Naive thymus-derived CD8-positive, alpha-beta T cell (primary cell): ENCODE measurements around the gene CROCC2. TPM values are rescaled to one million over a fixed set of nuclear protein-coding genes. Genes with fewer than 3 reads are reported as not detected.
A peak's percentile ranks its signal among the peaks of the same experiment; 100 is the strongest.

ENCODE experiments used
- ATAC-seq, 2 donors: fragments of 150-1000 bp; cut with Tn5 transposase in 1 of 2; sonication (Bioruptor Pico), chemical (Tn5 transposase) in 1 of 2; 1 replicate in 1 of 2; 2 replicates in 1 of 2; pipeline ENCODE4 v1.10.0; 2021; ENCODE audit warnings: mild to moderate bottlenecking in 2 of 2, moderate library complexity in 2 of 2
- POLR2A ChIA-PET: fragments of 350-600 bp; sonication (Branson Sonifier 250); formaldehyde crosslinking; loops from one replicate; lab custom pipeline; 2021; ENCODE audit warnings: antibody characterized with exemption; lab: Charles Lee
- DNase-seq, 10 donors: peaks; one replicate each; pipeline versions ENCODE4 v3.0.0 to v3.0.0-alpha.2; 2020 to 2022
- H3K27ac Mint-ChIP-seq, 10 donors: one replicate each; pipeline ENCODE4 v1.8.0; 2020 to 2022; ENCODE audit warnings: mild to moderate bottlenecking in 10 of 10, mixed read lengths in 10 of 10, moderate library complexity in 4 of 10, inconsistent platforms in 1 of 10
- H3K27me3 Mint-ChIP-seq, 5 donors: one replicate each; pipeline ENCODE4 v1.8.0; 2021 to 2022; ENCODE audit warnings: mixed read lengths in 5 of 5
- H3K36me3 Mint-ChIP-seq, 3 donors: one replicate each; pipeline ENCODE4 v1.8.0; 2020 to 2022; ENCODE audit warnings: mixed read lengths in 3 of 3, mild to moderate bottlenecking in 2 of 3, inconsistent platforms in 1 of 3
- H3K4me1 Mint-ChIP-seq, 4 donors: one replicate each; pipeline ENCODE4 v1.8.0; 2021 to 2022; ENCODE audit warnings: mixed read lengths in 4 of 4
- H3K4me3 Mint-ChIP-seq, 10 donors: one replicate each; pipeline ENCODE4 v1.8.0; 2020 to 2022; ENCODE audit warnings: mild to moderate bottlenecking in 10 of 10, mixed read lengths in 10 of 10, moderate library complexity in 6 of 10, inconsistent platforms in 1 of 10
- H3K9me3 Mint-ChIP-seq, 9 donors: one replicate each; pipeline ENCODE4 v1.8.0; 2020 to 2022; ENCODE audit warnings: mixed read lengths in 9 of 9, mild to moderate bottlenecking in 3 of 9, inconsistent platforms in 1 of 9, moderate library complexity in 1 of 9
- polyA plus RNA-seq, 3 donors: library from polyadenylated mRNA; unstranded; fragments of 300-500 nt; fragmentation: Illumina TruSeq; gene quantifications; one replicate each; pipeline ENCODE4 v1.2.3, GENCODE V29; 2021
- total RNA-seq, 8 experiments: library from RNA in 2 of 8; stranded (reverse) in 2 of 8; gene quantifications; one replicate each; pipeline ENCODE4 v1.2.3 and lab custom pipeline; 2021 to 2026

The CROCC2 gene
- total and polyA plus RNA-seq, 5 experiments from 2014 or later = not detected

- Mint-ChIP-seq H3K9me3 (no peaks in the 10 kb centered on the region), H3K4me3 (no peak overlapping the region), H3K27ac (peak overlapping the region in 1 of 10 donors; percentile 37), H3K36me3 (no peaks in the 10 kb centered on the region), H3K27me3 (no peaks in the 10 kb centered on the region), H3K4me1 (no peaks in the 10 kb centered on the region)
- DNase-seq (no peak), ATAC-seq (no peak)
- POLR2A ChIA-PET = no interaction called here
Measured at GRCh38 chr2:240879105-240879504, 27.0 kb upstream of the CROCC2 start.

- DNase-seq = peak in 4 of 10 donors; percentile 30 to 36 (median 34)
- POLR2A ChIA-PET = no interaction called here
- H3K4me1 Mint-ChIP-seq = peaks cover 0 to 2% (median 0%) of the 10 kb centered on the region in 4 donors
- H3K9me3 Mint-ChIP-seq = no peaks in the 10 kb centered on the region
- H3K27me3 Mint-ChIP-seq = no peaks in the 10 kb centered on the region
- peak overlapping the region in 2 of 10 donors; percentile 21 to 43 for H3K27ac Mint-ChIP-seq
- peak in 1 of 2 donors; percentile 98 for ATAC-seq
- no peak overlapping the region for H3K4me3 Mint-ChIP-seq
- no peaks in the 10 kb centered on the region for H3K36me3 Mint-ChIP-seq
Measured at GRCh38 chr2:240881913-240882312, 24.2 kb upstream of the CROCC2 start.

GRCh38 chr2:240884221-240884620, 21.9 kb upstream of the CROCC2 start:
- peaks cover 0 to 2% (median 0%) of the 10 kb centered on the region in 4 donors for H3K4me1 Mint-ChIP-seq
- no peaks in the 10 kb centered on the region for H3K9me3 Mint-ChIP-seq
- no peaks in the 10 kb centered on the region for H3K27me3 Mint-ChIP-seq
- no peak overlapping the region for H3K27ac Mint-ChIP-seq
- DNase-seq = no peak
- POLR2A ChIA-PET = no interaction called here
- ATAC-seq = no peak
- no peaks in the 10 kb centered on the region for H3K36me3 Mint-ChIP-seq
- H3K4me3 Mint-ChIP-seq = no peak overlapping the region

GRCh38 chr2:240884745-240885144, 21.4 kb upstream of the CROCC2 start:
- no peak overlapping the region for H3K27ac Mint-ChIP-seq
- no peaks in the 10 kb centered on the region for H3K36me3 Mint-ChIP-seq
- H3K4me3 Mint-ChIP-seq = no peak overlapping the region
- ATAC-seq = no peak
- H3K9me3 Mint-ChIP-seq = no peaks in the 10 kb centered on the region
- POLR2A ChIA-PET = no interaction called here
- peaks cover 0 to 2% (median 0%) of the 10 kb centered on the region in 4 donors for H3K4me1 Mint-ChIP-seq
- H3K27me3 Mint-ChIP-seq = no peaks in the 10 kb centered on the region
- no peak for DNase-seq

- no peak for ATAC-seq
- no peak overlapping the region for H3K4me3 Mint-ChIP-seq
- H3K4me1 Mint-ChIP-seq = peaks cover 0 to 2% (median 0%) of the 10 kb centered on the region in 4 donors
- H3K27ac Mint-ChIP-seq = no peak overlapping the region
- no peaks in the 10 kb centered on the region for H3K36me3 Mint-ChIP-seq
- no peaks in the 10 kb centered on the region for H3K27me3 Mint-ChIP-seq
- POLR2A ChIA-PET = no interaction called here
- no peaks in the 10 kb centered on the region for H3K9me3 Mint-ChIP-seq
- no peak for DNase-seq
Measured at GRCh38 chr2:240885566-240885965, 20.6 kb upstream of the CROCC2 start.

- no peak for ATAC-seq
- H3K4me3 Mint-ChIP-seq = no peak overlapping the region
- DNase-seq = no peak
- no peaks in the 10 kb centered on the region for H3K9me3 Mint-ChIP-seq
- H3K36me3 Mint-ChIP-seq = no peaks in the 10 kb centered on the region
- H3K27me3 Mint-ChIP-seq = no peaks in the 10 kb centered on the region
- POLR2A ChIA-PET = no interaction called here
- H3K4me1 Mint-ChIP-seq = peaks cover 0 to 2% (median 0%) of the 10 kb centered on the region in 4 donors
- H3K27ac Mint-ChIP-seq = no peak overlapping the region
Measured at GRCh38 chr2:240886023-240886565, 20.0 kb upstream of the CROCC2 start.

GRCh38 chr2:240886678-240887609, 19.2 kb upstream of the CROCC2 start:
- POLR2A ChIA-PET = no interaction called here
- Mint-ChIP-seq H3K4me1 (peaks cover 0 to 2% (median 0%) of the 10 kb centered on the region in 4 donors), H3K27ac (no peak overlapping the region), H3K36me3 (no peaks in the 10 kb centered on the region), H3K27me3 (no peaks in the 10 kb centered on the region), H3K4me3 (no peak overlapping the region), H3K9me3 (no peaks in the 10 kb centered on the region)
- no peak for ATAC-seq
- no peak for DNase-seq

- H3K4me1 Mint-ChIP-seq = peaks cover 0 to 2% (median 0%) of the 10 kb centered on the region in 4 donors
- no peak overlapping the region for H3K4me3 Mint-ChIP-seq
- ATAC-seq (no peak), DNase-seq (no peak)
- no peaks in the 10 kb centered on the region for H3K9me3 Mint-ChIP-seq
- H3K36me3 Mint-ChIP-seq = no peaks in the 10 kb centered on the region
- no peaks in the 10 kb centered on the region for H3K27me3 Mint-ChIP-seq
- no peak overlapping the region for H3K27ac Mint-ChIP-seq
- POLR2A ChIA-PET = no interaction called here
Measured at GRCh38 chr2:240887631-240888030, 18.5 kb upstream of the CROCC2 start.

GRCh38 chr2:240888130-240888889, 17.8 kb upstream of the CROCC2 start:
- no peak for ATAC-seq
- POLR2A ChIA-PET = no interaction called here
- no peaks in the 10 kb centered on the region for H3K27me3 Mint-ChIP-seq

GRCh38 chr2:240888890-240889573, 17.1 kb upstream of the CROCC2 start:
- H3K4me3 Mint-ChIP-seq = no peak overlapping the region
- H3K9me3 Mint-ChIP-seq = no peaks in the 10 kb centered on the region
- no peaks in the 10 kb centered on the region for H3K27me3 Mint-ChIP-seq
- H3K4me1 Mint-ChIP-seq = peaks cover 0 to 4% (median 2%) of the 10 kb centered on the region in 4 donors
- DNase-seq (no peak), ATAC-seq (no peak)
- no peaks in the 10 kb centered on the region for H3K36me3 Mint-ChIP-seq
- H3K27ac Mint-ChIP-seq = no peak overlapping the region
- POLR2A ChIA-PET = no interaction called here

More at GRCh38 chr2:240888130-240888889, 17.8 kb upstream of the CROCC2 start:
- Mint-ChIP-seq H3K36me3 (no peaks in the 10 kb centered on the region), H3K9me3 (no peaks in the 10 kb centered on the region), H3K4me1 (peaks cover 0 to 2% (median 0%) of the 10 kb centered on the region in 4 donors), H3K4me3 (no peak overlapping the region), H3K27ac (no peak overlapping the region)
- no peak for DNase-seq

GRCh38 chr2:240889601-240890560, 16.3 kb upstream of the CROCC2 start:
- peak in 1 of 10 donors; percentile 2 for DNase-seq
- POLR2A ChIA-PET = interaction anchor here (0.6 to 1.5 kb wide), 2 partner anchors 25 to 205 kb away, joined by 3 to 4 read pairs; no protein-coding TSS in a partner anchor
- Mint-ChIP-seq H3K9me3 (no peaks in the 10 kb centered on the region), H3K27me3 (no peaks in the 10 kb centered on the region), H3K36me3 (no peaks in the 10 kb centered on the region), H3K4me1 (peaks cover 0 to 4% (median 2%) of the 10 kb centered on the region in 4 donors), H3K27ac (no peak overlapping the region), H3K4me3 (no peak overlapping the region)
- ATAC-seq = no peak
